H9 (cell line): ENCODE measurements around the gene C1orf21. TPM values are rescaled to one million over a fixed set of nuclear protein-coding genes. Genes with fewer than 3 reads are reported as not detected.

Experiments
- DNase-seq: peaks from one replicate; pipeline ENCODE4 v3.0.0-alpha.2; 2017
- H2AFZ ChIP-seq: one replicate; pipeline ENCODE4 v1.6.1; 2013; ENCODE audit warnings: mild to moderate bottlenecking, low read length, control low read depth, moderate library complexity
- H2AK5ac ChIP-seq: 2 replicates; pipeline ENCODE4 v1.6.1; 2013; ENCODE audit warnings: low read length, control low read depth, mixed read lengths; ENCODE audit not compliant: insufficient read length
- H2BK120ac ChIP-seq: one replicate; pipeline ENCODE4 v1.6.1; 2013; ENCODE audit warnings: low read depth, mild to moderate bottlenecking, low read length, control low read depth, inconsistent platforms; ENCODE audit not compliant: poor library complexity, severe bottlenecking
- H2BK12ac ChIP-seq: 2 replicates; pipeline ENCODE4 v1.6.1; 2013; ENCODE audit warnings: low read length, control low read depth, mixed read lengths, low read depth; ENCODE audit not compliant: insufficient read length
- H2BK15ac ChIP-seq: 2 replicates; pipeline ENCODE4 v1.6.1; 2013; ENCODE audit warnings: low read depth, low read length, control low read depth
- H2BK20ac ChIP-seq: one replicate; pipeline ENCODE4 v1.6.1; 2013; ENCODE audit warnings: low read depth, mild to moderate bottlenecking, low read length, control low read depth, inconsistent platforms; ENCODE audit not compliant: poor library complexity, severe bottlenecking
- H2BK5ac ChIP-seq: 2 replicates; pipeline ENCODE4 v1.6.1; 2013; ENCODE audit warnings: low read length, control low read depth, mixed read lengths; ENCODE audit not compliant: insufficient read length
- H3K14ac ChIP-seq: 2 replicates; pipeline ENCODE4 v1.6.1; 2013; ENCODE audit warnings: low read length, control low read depth; ENCODE audit not compliant: insufficient read depth
- H3K18ac ChIP-seq: 2 replicates; pipeline ENCODE4 v1.6.1; 2013; ENCODE audit warnings: low read depth, mild to moderate bottlenecking, mixed read lengths, low read length, control low read depth; ENCODE audit not compliant: insufficient read length
- H3K23ac ChIP-seq: 2 replicates; pipeline ENCODE4 v1.6.1; 2013; ENCODE audit warnings: low read length, control low read depth, mixed read lengths, low read depth; ENCODE audit not compliant: insufficient read length
- H3K23me2 ChIP-seq: 2 replicates; pipeline ENCODE4 v1.6.1; 2013; ENCODE audit warnings: low read depth, mild to moderate bottlenecking, mixed read lengths, low read length, control low read depth; ENCODE audit not compliant: insufficient read length, poor library complexity, severe bottlenecking
- H3K27ac ChIP-seq: 2 replicates; pipeline ENCODE4 v1.5.1; 2013; ENCODE audit warnings: low read length, control low read depth, mixed read lengths, low read depth; ENCODE audit not compliant: insufficient read length
- H3K27me3 ChIP-seq: 2 replicates; pipeline ENCODE4 v1.6.1; 2013; ENCODE audit warnings: low read length, control low read depth, inconsistent platforms; ENCODE audit not compliant: insufficient read depth
- H3K4ac ChIP-seq: 2 replicates; pipeline ENCODE4 v1.6.1; 2013; ENCODE audit warnings: low read depth, mild to moderate bottlenecking, control low read depth, inconsistent platforms, low read length, moderate library complexity
- H3K4me1 ChIP-seq: 2 replicates; pipeline ENCODE4 v1.6.1; 2013; ENCODE audit warnings: low read length, control low read depth, inconsistent platforms; ENCODE audit not compliant: insufficient read depth
- H3K4me2 ChIP-seq: 2 replicates; pipeline ENCODE4 v1.6.1; 2013; ENCODE audit warnings: low read length, control low read depth, mixed read lengths; ENCODE audit not compliant: insufficient read length, insufficient read depth
- H3K56ac ChIP-seq: 2 replicates; pipeline ENCODE4 v1.6.1; 2013; ENCODE audit warnings: low read depth, mild to moderate bottlenecking, mixed read lengths, low read length, control low read depth; ENCODE audit not compliant: insufficient read length
- H3K79me1 ChIP-seq: 2 replicates; pipeline ENCODE4 v1.6.1; 2013; ENCODE audit warnings: low read depth, mild to moderate bottlenecking, moderate library complexity, low read length, control low read depth, inconsistent platforms; ENCODE audit not compliant: insufficient read depth, poor library complexity, severe bottlenecking
- H3K79me2 ChIP-seq: 2 replicates; pipeline ENCODE4 v1.6.1; 2013; ENCODE audit warnings: low read length, control low read depth, inconsistent platforms; ENCODE audit not compliant: insufficient read depth
- H3K9ac ChIP-seq: 2 replicates; pipeline ENCODE4 v1.6.1; 2013; ENCODE audit warnings: low read length, control low read depth, mixed read lengths; ENCODE audit not compliant: insufficient read length; ENCODE audit errors: extremely low read depth
- H3K9me3 ChIP-seq: one replicate; pipeline ENCODE4 v1.6.1; 2013; ENCODE audit warnings: low read depth, low read length, inconsistent platforms; ENCODE audit not compliant: control insufficient read depth
- H3T11ph ChIP-seq: one replicate; pipeline ENCODE4 v1.6.1; 2013; ENCODE audit warnings: mild to moderate bottlenecking, low read length, control low read depth, inconsistent platforms
- H4K20me1 ChIP-seq: one replicate; pipeline ENCODE4 v1.6.1; 2013; ENCODE audit not compliant: control insufficient read depth, insufficient read length, insufficient read depth
- H4K5ac ChIP-seq: 2 replicates; pipeline ENCODE4 v1.6.1; 2013; ENCODE audit warnings: low read depth, mild to moderate bottlenecking, mixed read lengths, low read length, control low read depth; ENCODE audit not compliant: insufficient read length
- H4K8ac ChIP-seq: replicated peaks from 2 replicates; pipeline ENCODE4 v1.6.1; 2013; ENCODE audit warnings: low read length, control low read depth, mixed read lengths, low read depth; ENCODE audit not compliant: insufficient read length
- H4K91ac ChIP-seq: 2 replicates; pipeline ENCODE4 v1.6.1; 2013; ENCODE audit warnings: low read depth, mild to moderate bottlenecking, moderate library complexity, mixed read lengths, low read length, control low read depth; ENCODE audit not compliant: insufficient read length
- H3K27ac Mint-ChIP-seq, 3 experiments: 2 replicates in 2 of 3; 3 replicates in 1 of 3; pipeline ENCODE4 v1.8.0; 2020 to 2021; ENCODE audit warnings: mixed read lengths in 3 of 3, mild to moderate bottlenecking in 1 of 3, moderate library complexity in 1 of 3
- H3K27me3 Mint-ChIP-seq: 2 replicates; pipeline ENCODE4 v1.8.0; 2021; ENCODE audit warnings: low read depth, mild to moderate bottlenecking, moderate library complexity, mixed read lengths
- H3K36me3 Mint-ChIP-seq, 3 experiments: 2 replicates in 2 of 3; 3 replicates in 1 of 3; pipeline ENCODE4 v1.8.0; 2020 to 2021; ENCODE audit warnings: low read depth in 3 of 3, mixed read lengths in 3 of 3; ENCODE audit not compliant: insufficient read depth in 1 of 3
- H3K4me1 Mint-ChIP-seq, 2 experiments: 2 replicates each; pipeline ENCODE4 v1.8.0; 2020; ENCODE audit warnings: mixed read lengths in 2 of 2
- H3K4me3 Mint-ChIP-seq, 2 experiments: 2 replicates in 1 of 2; 3 replicates in 1 of 2; pipeline ENCODE4 v1.8.0; 2020 to 2021; ENCODE audit warnings: mild to moderate bottlenecking in 2 of 2, mixed read lengths in 2 of 2, moderate library complexity in 1 of 2
- H3K9me3 Mint-ChIP-seq, 2 experiments: 2 replicates in 1 of 2; 3 replicates in 1 of 2; pipeline ENCODE4 v1.8.0; 2020; ENCODE audit warnings: mild to moderate bottlenecking in 2 of 2, mixed read lengths in 2 of 2, moderate library complexity in 1 of 2
- CTCF ChIP-seq: fragments of 200-600 bp; sonication (generic); conservative IDR thresholded peaks from 3 replicates; pipeline ENCODE4 v1.8.0; 2021; ENCODE audit warnings: antibody characterized with exemption, mild to moderate bottlenecking
- WGBS: extraction: QIAGEN DNeasy Blood & Tissue Kit; methylation state at CpG from one replicate; pipeline ENCODE4 v1.1.7; 2013; ENCODE audit warnings: missing lambda C conversion rate, low lambda C conversion rate, mixed read lengths; ENCODE audit not compliant: insufficient read length; ENCODE audit errors: extremely low coverage; 5-methylcytosine and 5-hydroxymethylcytosine counted together
- total RNA-seq: library from RNA; stranded (reverse); gene quantifications from 2 replicates; pipeline ENCODE4 v1.2.1, GENCODE V29; 2021

Gene C1orf21
- total RNA-seq, 1 experiment from 2014 or later, result 36.0 TPM

- Histone ChIP-seq H3K27me3 (no peaks in the 10 kb centered on the region), H2AK5ac (no peak overlapping the region), H4K91ac (no peak overlapping the region), H3K4me2 (peak overlapping the region; percentile 46), H3K56ac (no peak overlapping the region), H3K79me1 (no peaks in the 10 kb centered on the region), H2BK5ac (no peak overlapping the region), H3K14ac (peak overlapping the region; percentile 77; the same call in 1 of the 2 replicates), H4K20me1 (no peaks in the 10 kb centered on the region), H4K8ac (no peak overlapping the region), H3K18ac (peak overlapping the region; percentile 81), H3K9ac (peak overlapping the region; percentile 75), H3T11ph (no peak overlapping the region), H4K5ac (no peak overlapping the region), H3K9me3 (no peaks in the 10 kb centered on the region), H2BK12ac (no peak overlapping the region), H3K23ac (no peak overlapping the region), H3K23me2 (peaks cover 14% of the 10 kb centered on the region), H3K27ac (no peak overlapping the region), H2AFZ (no peak overlapping the region), H3K4me1 (peaks cover 17% of the 10 kb centered on the region; the same call in 1 of the 2 replicates), H3K79me2 (peaks cover 4% of the 10 kb centered on the region; the same call in 1 of the 2 replicates), H2BK120ac (no peak overlapping the region), H2BK20ac (no peak overlapping the region), H2BK15ac (no peak overlapping the region), H3K4ac (no peak overlapping the region)
- no CpG with 5 or more reads among the region's 17 CpGs for WGBS
- Mint-ChIP-seq H3K27me3 (peaks cover 21% of the 10 kb centered on the region), H3K36me3 (peaks cover 0 to 9% (median 0%) of the 10 kb centered on the region in 3 experiments; a peak in 1 of 7 replicates), H3K4me3 (peak overlapping the region; percentile 81 to 91), H3K27ac (peak overlapping the region; percentile 39 to 97 (median 93)), H3K4me1 (peaks cover 59 to 70% of the 10 kb centered on the region in 2 experiments), H3K9me3 (peaks cover 0 to 3% of the 10 kb centered on the region in 2 experiments; a peak in 2 of 5 replicates)
- DNase-seq, result no peak
- TF ChIP-seq CTCF, result no peak
These were observed 941 bp upstream of the C1orf21 start for GRCh38 chr1:184385865-184386311.
